ENCODE results near the gene SYT5. TPM values are rescaled to one million over a fixed set of nuclear protein-coding genes. Genes with fewer than 3 reads are reported as not detected.

The SYT5 gene
- total and polyA plus RNA-seq, 2 donors (not counting 3 experiments of a cell fraction or from before 2014, with no cell fraction given): 0.42 TPM; not detected in 1

- BruUV-seq (replicated peaks): no TSS peak
- no peaks in the 10 kb centered on the region for H3K4me1 ChIP-seq (ENCODE audit: control insufficient read depth, extremely low read depth, insufficient read depth, low read length)
- no peak for FAIRE-seq
- POLR2A ChIA-PET: interaction anchor here (0.6 kb wide), 1 partner anchor 18 kb away, joined by 3 read pairs; no protein-coding TSS in a partner anchor
- no peaks in the 10 kb centered on the region for H3K36me3 ChIP-seq (ENCODE audit: control insufficient read depth in 2 of 2, extremely low read depth in 1 of 2, insufficient read depth in 2 of 2, low read length in 2 of 2)
- no peaks in the 10 kb centered on the region for H3K9me3 ChIP-seq (replicated peaks; ENCODE audit: control insufficient read depth, insufficient read depth, low read length)
- dilution Hi-C loops (cut with MboI; ENCODE audit: extremely low pct_ligation_motif_present, low sequenced_read_pairs) (no loop called here), intact Hi-C loops (cut with micrococcal nuclease) (no loop called here)
- no peaks in the 10 kb centered on the region for H3K79me2 ChIP-seq (ENCODE audit: control insufficient read depth, insufficient read depth, low read length)
- H3K27me3 ChIP-seq (ENCODE audit: control insufficient read depth in 2 of 2, insufficient read depth in 2 of 2, low read length in 2 of 2): peaks cover 14 to 16% of the 10 kb centered on the region in 2 experiments
- H4K20me1 ChIP-seq (replicated peaks; ENCODE audit: control insufficient read depth, extremely low read depth, insufficient read depth, low read length): no peaks in the 10 kb centered on the region
- DNase-seq (ENCODE audit: low read depth, low spot score): no peak
- no peak overlapping the region for H3K4me2 ChIP-seq (ENCODE audit: insufficient read depth, low read length)
- TF ChIP-seq POLR2AphosphoS5 (IDR thresholded peaks at IDR 0.05; ENCODE audit: insufficient read depth, low read depth, low read length): no peak
- TF ChIP-seq GATA2 (IDR thresholded peaks at IDR 0.05; ENCODE audit: insufficient read depth, insufficient read length, low read depth, low read length): no peak
- no peak for TF ChIP-seq MAX (IDR thresholded peaks at IDR 0.05; ENCODE audit: insufficient read depth, insufficient read length)
- TF ChIP-seq FOS (IDR thresholded peaks at IDR 0.05; ENCODE audit: borderline replicate concordance, insufficient read depth, low read length): no peak
- no peak for TF ChIP-seq JUN (IDR thresholded peaks at IDR 0.05; ENCODE audit: borderline replicate concordance, insufficient read depth, insufficient read length, low read depth)
- TF ChIP-seq EZH2 (IDR thresholded peaks at IDR 0.05; ENCODE audit: borderline replicate concordance, low read depth, low read length, severe bottlenecking): no peak
- TF ChIP-seq MYC (IDR thresholded peaks at IDR 0.05; ENCODE audit: low read depth, low read length): no peak
- no peak for TF ChIP-seq POLR2A (IDR thresholded peaks at IDR 0.05; ENCODE audit: low read depth, low read length)
- no peak for TF ChIP-seq CTCF (IDR thresholded peaks at IDR 0.05; ENCODE audit: extremely low read depth in 1 of 2, insufficient read depth in 1 of 2, low read depth in 1 of 2, low read length in 2 of 2)
- CTCF ChIA-PET: interaction anchor here (1.3 to 4.6 kb wide), 7 partner anchors 7 to 70 kb away, joined by 3 to 64 read pairs (median 17); partner anchors contain the start of gene DNAAF3
- no peak overlapping the region for H3K4me3 ChIP-seq (replicated peaks in 1 of 3; ENCODE audit: insufficient read depth in 1 of 3, low read depth in 1 of 3, low read length in 3 of 3)
- H3K9ac ChIP-seq (replicated peaks; ENCODE audit: extremely low read depth, insufficient read depth, low read length): no peak overlapping the region
- no peak overlapping the region for H2AFZ ChIP-seq (ENCODE audit: low read depth, low read length)
- no peak overlapping the region for H3K27ac ChIP-seq (ENCODE audit: insufficient read depth, low read depth, low read length)
- H3K9me1 ChIP-seq (replicated peaks; ENCODE audit: control insufficient read depth, extremely low read depth, insufficient read depth, low read length): no peaks in the 10 kb centered on the region
Measured at GRCh38 chr19:55158848-55159749, 21.0 kb downstream of the SYT5 start.

Data from endothelial cell of umbilical vein (primary cell).